ENCODE results near the gene DENR.
"Not testable (repeated sequence)": the region's sequence is repeated elsewhere in the genome, so short reads cannot be mapped to it uniquely, and the experiment has no call there.

DENR gene

GRCh38 chr12:122743895-122744525 lies 8.6 kb upstream of the DENR start:
- TF ChIP-seq POLR2A (IDR thresholded peaks at IDR 0.05; ENCODE audit: low read depth, low read length) (no peak), TAF1 (IDR thresholded peaks at IDR 0.05; ENCODE audit: low read depth, low read length) (no peak), POU2F2 (IDR thresholded peaks at IDR 0.05; ENCODE audit: low read depth, low read length) (no peak), PAX5 (IDR thresholded peaks at IDR 0.05; ENCODE audit: insufficient read depth, low read length, severe bottlenecking) (no peak), POLR2AphosphoS5 (IDR thresholded peaks at IDR 0.05; ENCODE audit: low read depth, low read length) (no peak), SPI1 (IDR thresholded peaks at IDR 0.05; ENCODE audit: low read depth, low read length) (no peak)
- DNase-seq (ENCODE audit: insufficient read length, low spot score): no peak
- no peak for FAIRE-seq

- TF ChIP-seq POU2F2 (IDR thresholded peaks at IDR 0.05; ENCODE audit: low read depth, low read length): no peak
- TF ChIP-seq PAX5 (IDR thresholded peaks at IDR 0.05; ENCODE audit: insufficient read depth, low read length, severe bottlenecking): no peak
- peak; percentile 33 for TF ChIP-seq SPI1 (IDR thresholded peaks at IDR 0.05; ENCODE audit: low read depth, low read length)
- TF ChIP-seq TAF1 (IDR thresholded peaks at IDR 0.05; ENCODE audit: low read depth, low read length): no peak
- TF ChIP-seq POLR2AphosphoS5 (IDR thresholded peaks at IDR 0.05; ENCODE audit: low read depth, low read length): no peak
- no peak for DNase-seq (ENCODE audit: insufficient read length, low spot score)
- FAIRE-seq: no peak
Measured at GRCh38 chr12:122747224-122748135, 5.1 kb upstream of the DENR start.

- DNase-seq (ENCODE audit: insufficient read length, low spot score): no peak
- TF ChIP-seq TAF1 (IDR thresholded peaks at IDR 0.05; ENCODE audit: low read depth, low read length): no peak
- TF ChIP-seq PAX5 (IDR thresholded peaks at IDR 0.05; ENCODE audit: insufficient read depth, low read length, severe bottlenecking): no peak
- no peak for TF ChIP-seq SPI1 (IDR thresholded peaks at IDR 0.05; ENCODE audit: low read depth, low read length)
- no peak for TF ChIP-seq POLR2A (IDR thresholded peaks at IDR 0.05; ENCODE audit: low read depth, low read length)
- no peak for TF ChIP-seq POU2F2 (IDR thresholded peaks at IDR 0.05; ENCODE audit: low read depth, low read length)
- no peak for TF ChIP-seq POLR2AphosphoS5 (IDR thresholded peaks at IDR 0.05; ENCODE audit: low read depth, low read length)
- FAIRE-seq: no peak
Measured at GRCh38 chr12:122749569-122750332, 2.9 kb upstream of the DENR start.

GRCh38 chr12:122750781-122751515 lies 1.7 kb upstream of the DENR start:
- FAIRE-seq; DNase-seq (ENCODE audit: insufficient read length, low spot score): not testable (repeated sequence)

- TF ChIP-seq PAX5 (IDR thresholded peaks at IDR 0.05; ENCODE audit: insufficient read depth, low read length, severe bottlenecking): no peak
- no peak for DNase-seq (ENCODE audit: insufficient read length, low spot score)
- no peak for FAIRE-seq
Measured at GRCh38 chr12:122753319-122753650, 661 bp downstream of the DENR start.

- no peak for TF ChIP-seq SPI1 (IDR thresholded peaks at IDR 0.05; ENCODE audit: low read depth, low read length)
- no peak for TF ChIP-seq PAX5 (IDR thresholded peaks at IDR 0.05; ENCODE audit: insufficient read depth, low read length, severe bottlenecking)
- TF ChIP-seq TAF1 (IDR thresholded peaks at IDR 0.05; ENCODE audit: low read depth, low read length): no peak
- TF ChIP-seq POLR2AphosphoS5 (IDR thresholded peaks at IDR 0.05; ENCODE audit: low read depth, low read length): no peak
- TF ChIP-seq POLR2A (IDR thresholded peaks at IDR 0.05; ENCODE audit: low read depth, low read length): no peak
- no peak for TF ChIP-seq POU2F2 (IDR thresholded peaks at IDR 0.05; ENCODE audit: low read depth, low read length)
Measured at GRCh38 chr12:122754790-122755189, 2.2 kb downstream of the DENR start.

GRCh38 chr12:122757568-122757967 lies 4.9 kb downstream of the DENR start:
- FAIRE-seq (no peak), DNase-seq (ENCODE audit: insufficient read length, low spot score) (no peak)
- TF ChIP-seq POLR2AphosphoS5 (IDR thresholded peaks at IDR 0.05; ENCODE audit: low read depth, low read length) (no peak), TAF1 (IDR thresholded peaks at IDR 0.05; ENCODE audit: low read depth, low read length) (no peak), POU2F2 (IDR thresholded peaks at IDR 0.05; ENCODE audit: low read depth, low read length) (no peak), SPI1 (IDR thresholded peaks at IDR 0.05; ENCODE audit: low read depth, low read length) (peak; percentile 14; the same call in 1 of the 2 replicates), POLR2A (IDR thresholded peaks at IDR 0.05; ENCODE audit: low read depth, low read length) (no peak), PAX5 (IDR thresholded peaks at IDR 0.05; ENCODE audit: insufficient read depth, low read length, severe bottlenecking) (no peak)

More at GRCh38 chr12:122754790-122755189, 2.2 kb downstream of the DENR start:
- DNase-seq (ENCODE audit: insufficient read length, low spot score): no peak
- no peak for FAIRE-seq

- DNase-seq (ENCODE audit: insufficient read length, low spot score): no peak
- FAIRE-seq: peak; percentile 55
- TF ChIP-seq POLR2AphosphoS5 (IDR thresholded peaks at IDR 0.05; ENCODE audit: low read depth, low read length) (no peak), PAX5 (IDR thresholded peaks at IDR 0.05; ENCODE audit: insufficient read depth, low read length, severe bottlenecking) (no peak), SPI1 (IDR thresholded peaks at IDR 0.05; ENCODE audit: low read depth, low read length) (no peak), POLR2A (IDR thresholded peaks at IDR 0.05; ENCODE audit: low read depth, low read length) (no peak), POU2F2 (IDR thresholded peaks at IDR 0.05; ENCODE audit: low read depth, low read length) (no peak), TAF1 (IDR thresholded peaks at IDR 0.05; ENCODE audit: low read depth, low read length) (no peak)
Measured at GRCh38 chr12:122785503-122785902, 32.9 kb downstream of the DENR start.

GRCh38 chr12:122788387-122788786 lies 35.8 kb downstream of the DENR start:
- DNase-seq (ENCODE audit: insufficient read length, low spot score) (no peak), FAIRE-seq (no peak)
- TF ChIP-seq POU2F2 (IDR thresholded peaks at IDR 0.05; ENCODE audit: low read depth, low read length) (no peak), POLR2AphosphoS5 (IDR thresholded peaks at IDR 0.05; ENCODE audit: low read depth, low read length) (no peak), TAF1 (IDR thresholded peaks at IDR 0.05; ENCODE audit: low read depth, low read length) (no peak), POLR2A (IDR thresholded peaks at IDR 0.05; ENCODE audit: low read depth, low read length) (no peak)
